ENCODE results near the gene CR1. TPM values are rescaled to one million over a fixed set of nuclear protein-coding genes. Genes with fewer than 3 reads are reported as not detected.

The CR1 gene
- total and polyA plus RNA-seq, 9 of the 15 experiments (the other 6 are each of a cell fraction or from before 2014, with no cell fraction given) = 0.07 to 0.47 (median 0.18) TPM

DNA sequence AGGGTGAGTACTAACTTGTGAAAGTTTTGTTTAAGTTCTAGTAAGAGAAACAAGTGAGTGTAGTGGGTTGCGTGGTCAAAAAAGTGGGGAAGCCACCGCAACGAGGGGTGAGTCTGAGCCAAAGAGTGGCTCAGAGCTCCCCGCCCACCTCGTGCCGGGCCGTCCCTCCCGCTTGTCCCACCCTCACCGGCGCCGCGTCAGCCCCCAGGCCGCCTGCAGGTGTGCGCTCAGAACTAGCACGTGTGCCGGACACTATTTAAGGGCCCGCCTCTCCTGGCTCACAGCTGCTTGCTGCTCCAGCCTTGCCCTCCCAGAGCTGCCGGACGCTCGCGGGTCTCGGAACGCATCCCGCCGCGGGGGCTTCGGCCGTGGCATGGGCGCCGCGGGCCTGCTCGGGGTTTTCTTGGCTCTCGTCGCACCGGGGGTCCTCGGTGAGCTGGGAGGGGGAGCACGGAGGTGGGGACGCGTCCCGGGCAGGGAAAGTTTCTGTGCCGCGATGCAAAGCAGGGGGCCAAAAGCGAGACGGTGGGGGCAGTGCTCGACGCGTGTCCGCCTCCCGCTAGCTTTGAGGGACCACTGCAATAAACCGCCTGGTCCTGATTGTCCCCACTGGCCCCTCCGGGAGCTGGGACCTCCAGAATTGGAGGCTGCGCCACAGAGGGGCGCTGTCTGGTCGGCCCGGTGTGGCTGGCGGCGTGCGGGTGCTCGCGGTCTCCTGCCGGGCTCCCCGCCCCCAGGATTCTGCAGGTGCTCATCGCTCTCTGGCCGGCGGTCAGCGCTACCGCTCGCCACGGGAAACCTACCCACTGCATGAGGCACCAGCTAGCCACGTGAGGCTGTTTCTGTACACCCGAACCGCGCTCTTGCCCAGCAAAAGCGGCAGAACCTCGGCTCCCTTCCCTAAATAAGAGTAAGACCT is 41.7 kb upstream of the CR1 start, which contains the start of gene CR2 (continued):
- TF ChIP-seq, protein P1, sequence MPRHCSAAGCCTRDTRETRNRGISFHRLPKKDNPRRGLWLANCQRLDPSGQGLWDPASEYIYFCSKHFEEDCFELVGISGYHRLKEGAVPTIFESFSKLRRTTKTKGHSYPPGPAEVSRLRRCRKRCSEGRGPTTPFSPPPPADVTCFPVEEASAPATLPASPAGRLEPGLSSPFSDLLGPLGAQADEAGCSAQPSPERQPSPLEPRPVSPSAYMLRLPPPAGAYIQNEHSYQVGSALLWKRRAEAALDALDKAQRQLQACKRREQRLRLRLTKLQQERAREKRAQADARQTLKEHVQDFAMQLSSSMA (CRISPR knock-in tag; IDR thresholded peaks at IDR 0.05) = no peak
- TF ChIP-seq CBFB (CRISPR knock-in tag; IDR thresholded peaks at IDR 0.05) (no peak), CBX3 (IDR thresholded peaks at IDR 0.05; ENCODE audit: borderline replicate concordance in 1 of 2, low read length in 2 of 2) (0 out of 3 replicates have a peak, but pooled peaks of 1 of the 2 experiments have one; percentile 16), RFX5 (IDR thresholded peaks at IDR 0.05; ENCODE audit: low read depth, low read length) (no peak), E2F8 (IDR thresholded peaks at IDR 0.05; ENCODE audit: low read depth, partially characterized antibody) (no peak), ZBED1 (IDR thresholded peaks at IDR 0.05) (no peak), ZBTB8A (IDR thresholded peaks at IDR 0.05; ENCODE audit: partially characterized antibody) (no peak), RBM25 (IDR thresholded peaks at IDR 0.05; ENCODE audit: low read depth, low read length, severe bottlenecking) (no peak), ZNF318 (IDR thresholded peaks at IDR 0.05; ENCODE audit: borderline replicate concordance in 1 of 2, low read depth in 1 of 2) (no peak)
- TF ChIP-seq, protein P2, sequence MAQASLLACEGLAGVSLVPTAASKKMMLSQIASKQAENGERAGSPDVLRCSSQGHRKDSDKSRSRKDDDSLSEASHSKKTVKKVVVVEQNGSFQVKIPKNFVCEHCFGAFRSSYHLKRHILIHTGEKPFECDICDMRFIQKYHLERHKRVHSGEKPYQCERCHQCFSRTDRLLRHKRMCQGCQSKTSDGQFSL (CRISPR knock-in tag; IDR thresholded peaks at IDR 0.05) = peak; percentile 46; the same call in 1 of the 2 replicates
- TF ChIP-seq, protein P2 (tag; IDR thresholded peaks at IDR 0.05) = no peak
